ENCODE measurements around the gene RAD51B.

GRCh38 chr14:68487805-68488590, 668.4 kb downstream of the RAD51B start:
- TF ChIP-seq CTCF (IDR thresholded peaks at IDR 0.05) = no peak
- no peak for TF ChIP-seq ATF2 (CRISPR knock-in tag; IDR thresholded peaks at IDR 0.05; ENCODE audit: borderline replicate concordance, low read depth)
- TF ChIP-seq ZNF425 (CRISPR knock-in tag; conservative IDR thresholded peaks at IDR 0.05) = no peak
- TF ChIP-seq, protein P1, sequence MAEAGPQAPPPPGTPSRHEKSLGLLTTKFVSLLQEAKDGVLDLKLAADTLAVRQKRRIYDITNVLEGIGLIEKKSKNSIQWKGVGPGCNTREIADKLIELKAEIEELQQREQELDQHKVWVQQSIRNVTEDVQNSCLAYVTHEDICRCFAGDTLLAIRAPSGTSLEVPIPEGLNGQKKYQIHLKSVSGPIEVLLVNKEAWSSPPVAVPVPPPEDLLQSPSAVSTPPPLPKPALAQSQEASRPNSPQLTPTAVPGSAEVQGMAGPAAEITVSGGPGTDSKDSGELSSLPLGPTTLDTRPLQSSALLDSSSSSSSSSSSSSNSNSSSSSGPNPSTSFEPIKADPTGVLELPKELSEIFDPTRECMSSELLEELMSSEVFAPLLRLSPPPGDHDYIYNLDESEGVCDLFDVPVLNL (CRISPR knock-in tag; IDR thresholded peaks at IDR 0.05; ENCODE audit: borderline replicate concordance, low read depth) = no peak
- no peak for TF ChIP-seq USF2 (CRISPR knock-in tag; IDR thresholded peaks at IDR 0.05)
